Caco-2 (cell line): ENCODE data around the gene GSK3B. TPM values are rescaled to one million over a fixed set of nuclear protein-coding genes. Genes with fewer than 3 reads are reported as not detected.

ENCODE experiments used
- BruUV-seq: library from RNA; stranded (reverse); fragments of 400-500 nt; replicated peaks from 2 replicates; lab custom pipeline; 2021; lab: Mats Ljungman, UMichigan
- CTCF ChIA-PET: fragments of 300-600 bp; sonication (Branson Sonifier 250); formaldehyde crosslinking; loops from one replicate; lab custom pipeline; 2022; ENCODE audit warnings: antibody characterized with exemption; lab: Charles Lee
- POLR2A ChIA-PET: fragments of 300-600 bp; sonication (Branson Sonifier 250); formaldehyde crosslinking; loops from one replicate; lab custom pipeline; 2022; ENCODE audit warnings: antibody characterized with exemption; lab: Charles Lee
- DNase-seq, 2 experiments: peaks; one replicate each; pipeline versions ENCODE4 v3.0.0 to v3.0.0-alpha.2; 2020 to 2022
- H3K27me3 ChIP-seq: replicated peaks from 2 replicates; pipeline ENCODE4 v1.6.0; 2011; ENCODE audit warnings: low read length; ENCODE audit not compliant: control insufficient read depth, insufficient read depth
- H3K36me3 ChIP-seq: 2 replicates; pipeline ENCODE4 v1.5.1; 2011; ENCODE audit warnings: low read length; ENCODE audit not compliant: control insufficient read depth, insufficient read depth
- H3K4me1 ChIP-seq: fragments of 250-450 bp; sonication (Bioruptor Pico); 2 replicates; pipeline ENCODE4 v1.5.1; 2020; ENCODE audit warnings: mild to moderate bottlenecking
- H3K4me3 ChIP-seq: 2 replicates; pipeline ENCODE4 v1.5.1; 2011; ENCODE audit warnings: low read depth, mild to moderate bottlenecking, control low read depth, low read length
- H3K9me3 ChIP-seq: fragments of 250-450 bp; sonication (Bioruptor Pico); 2 replicates; pipeline ENCODE4 v1.5.1; 2020; ENCODE audit warnings: mild to moderate bottlenecking, moderate library complexity
- H3K27ac Mint-ChIP-seq: one replicate; pipeline ENCODE4 v1.8.0; 2022; ENCODE audit warnings: mixed read lengths; ENCODE audit not compliant: unreplicated experiment
- H3K27me3 Mint-ChIP-seq: one replicate; pipeline ENCODE4 v1.8.0; 2022; ENCODE audit warnings: mixed read lengths; ENCODE audit not compliant: insufficient read depth, unreplicated experiment
- H3K36me3 Mint-ChIP-seq: one replicate; pipeline ENCODE4 v1.8.0; 2022; ENCODE audit warnings: mild to moderate bottlenecking, mixed read lengths; ENCODE audit not compliant: insufficient read depth, unreplicated experiment
- H3K4me1 Mint-ChIP-seq: one replicate; pipeline ENCODE4 v1.8.0; 2022; ENCODE audit warnings: low read depth, mixed read lengths; ENCODE audit not compliant: unreplicated experiment
- H3K4me3 Mint-ChIP-seq: one replicate; pipeline ENCODE4 v1.8.0; 2022; ENCODE audit warnings: mild to moderate bottlenecking, moderate library complexity, mixed read lengths; ENCODE audit not compliant: unreplicated experiment
- H3K9me3 Mint-ChIP-seq: one replicate; pipeline ENCODE4 v1.8.0; 2022; ENCODE audit warnings: mixed read lengths; ENCODE audit not compliant: unreplicated experiment
- intact Hi-C: fragments of 100-400 bp; cut with micrococcal nuclease; formaldehyde crosslinking; loops from one replicate; pipeline ENCODE4 v1.10.0; 2022; ENCODE audit not compliant: unreplicated experiment
- total RNA-seq: library from RNA; stranded (reverse); gene quantifications from 2 replicates; pipeline ENCODE4 v1.2.3, GENCODE V29; 2022
- TF ChIP-seq, protein P1 (sequence below), 2 experiments: fragments of 200-600 bp in 1 of 2; IDR thresholded peaks; 1 replicate in 1 of 2; 2 replicates in 1 of 2; pipeline versions ENCODE4 v1.5.1 to v1.8.0; 2011 to 2022; ENCODE audit warnings: antibody characterized with exemption in 1 of 2, control low read depth in 1 of 2, inconsistent platforms in 1 of 2, low read depth in 1 of 2, low read length in 1 of 2, mild to moderate bottlenecking in 1 of 2, moderate library complexity in 1 of 2; ENCODE audit not compliant: insufficient read depth in 1 of 2, severe bottlenecking in 1 of 2, unreplicated experiment in 1 of 2

The GSK3B gene
- total RNA-seq, 1 experiment from 2014 or later = 55.2 TPM

DNA sequence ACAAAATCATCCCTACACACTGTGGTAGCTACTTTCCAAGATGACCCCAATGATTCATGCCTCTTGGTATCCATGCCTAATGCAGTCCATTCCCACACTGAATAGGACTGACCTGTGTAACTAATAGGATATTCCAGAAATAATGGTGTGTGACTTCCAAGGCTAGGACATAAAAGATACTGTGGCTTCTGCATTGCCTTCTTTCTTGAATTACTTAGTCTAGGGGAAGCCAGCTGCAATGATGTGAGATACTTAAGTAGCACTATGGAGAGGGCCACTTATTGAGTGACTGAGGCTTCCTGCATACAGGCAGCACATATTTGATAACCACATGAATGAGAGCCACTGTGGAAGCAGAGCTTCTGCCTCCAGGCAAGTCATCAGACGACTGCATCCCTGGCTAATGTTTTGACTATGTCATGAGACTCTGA lies 262.3 kb downstream of the GSK3B start:
- ChIA-PET POLR2A (no interaction called here), CTCF (interaction anchor here (1.5 kb wide), 1 partner anchor 52 kb away, joined by 3 read pairs; no protein-coding TSS in a partner anchor)
- peaks cover 15% of the 10 kb centered on the region for H3K36me3 Mint-ChIP-seq
- intact Hi-C loops = loop anchor here (5.0 kb wide), 1 partner anchor 350 kb away; no protein-coding TSS in a partner anchor
- no peak overlapping the region for H3K27ac Mint-ChIP-seq
- no peaks in the 10 kb centered on the region for H3K9me3 Mint-ChIP-seq
- Histone ChIP-seq H3K4me1 (peaks cover 18% of the 10 kb centered on the region; the same call in 1 of the 2 replicates), H3K4me3 (no peak overlapping the region), H3K9me3 (no peaks in the 10 kb centered on the region), H3K36me3 (no peaks in the 10 kb centered on the region), H3K27me3 (no peaks in the 10 kb centered on the region)
- no TSS peak for BruUV-seq
- H3K4me3 Mint-ChIP-seq = no peak overlapping the region
- no peaks in the 10 kb centered on the region for H3K27me3 Mint-ChIP-seq
- peak in 1 of 2 experiments; percentile 23 for DNase-seq
- peaks cover 21% of the 10 kb centered on the region for H3K4me1 Mint-ChIP-seq
- TF ChIP-seq, protein P1, sequence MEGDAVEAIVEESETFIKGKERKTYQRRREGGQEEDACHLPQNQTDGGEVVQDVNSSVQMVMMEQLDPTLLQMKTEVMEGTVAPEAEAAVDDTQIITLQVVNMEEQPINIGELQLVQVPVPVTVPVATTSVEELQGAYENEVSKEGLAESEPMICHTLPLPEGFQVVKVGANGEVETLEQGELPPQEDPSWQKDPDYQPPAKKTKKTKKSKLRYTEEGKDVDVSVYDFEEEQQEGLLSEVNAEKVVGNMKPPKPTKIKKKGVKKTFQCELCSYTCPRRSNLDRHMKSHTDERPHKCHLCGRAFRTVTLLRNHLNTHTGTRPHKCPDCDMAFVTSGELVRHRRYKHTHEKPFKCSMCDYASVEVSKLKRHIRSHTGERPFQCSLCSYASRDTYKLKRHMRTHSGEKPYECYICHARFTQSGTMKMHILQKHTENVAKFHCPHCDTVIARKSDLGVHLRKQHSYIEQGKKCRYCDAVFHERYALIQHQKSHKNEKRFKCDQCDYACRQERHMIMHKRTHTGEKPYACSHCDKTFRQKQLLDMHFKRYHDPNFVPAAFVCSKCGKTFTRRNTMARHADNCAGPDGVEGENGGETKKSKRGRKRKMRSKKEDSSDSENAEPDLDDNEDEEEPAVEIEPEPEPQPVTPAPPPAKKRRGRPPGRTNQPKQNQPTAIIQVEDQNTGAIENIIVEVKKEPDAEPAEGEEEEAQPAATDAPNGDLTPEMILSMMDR (IDR thresholded peaks at IDR 0.05; ENCODE audit: insufficient read depth in 1 of 2, low read depth in 1 of 2, low read length in 1 of 2, severe bottlenecking in 1 of 2, unreplicated experiment in 1 of 2) = no peak

DNA sequence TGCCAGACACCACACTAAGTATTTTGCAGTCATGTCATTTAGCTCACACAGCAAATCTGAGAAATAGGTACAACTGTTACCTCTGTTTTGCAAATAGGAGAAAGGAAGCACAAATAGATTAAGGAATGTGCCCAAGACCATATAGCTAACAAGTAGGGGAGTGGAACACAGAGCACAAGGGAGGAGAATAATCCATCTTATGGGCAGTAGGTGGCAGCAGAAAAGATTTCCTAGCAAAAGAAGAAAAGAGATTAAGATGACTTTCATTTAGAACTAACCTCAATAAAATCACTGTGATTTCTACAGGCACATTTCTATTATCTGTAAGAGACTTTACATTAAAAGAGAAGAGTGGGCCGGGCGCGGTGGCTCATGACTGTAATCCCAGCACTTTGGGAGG lies 263.2 kb downstream of the GSK3B start:
- no peaks in the 10 kb centered on the region for H3K9me3 Mint-ChIP-seq
- H3K4me1 Mint-ChIP-seq = peaks cover 26% of the 10 kb centered on the region
- no TSS peak for BruUV-seq
- DNase-seq = no peak
- intact Hi-C loops = loop anchor here (5.0 kb wide), 1 partner anchor 351 kb away; no protein-coding TSS in a partner anchor
- no peak overlapping the region for H3K4me3 Mint-ChIP-seq
- TF ChIP-seq, protein P1 (IDR thresholded peaks at IDR 0.05; ENCODE audit: insufficient read depth in 1 of 2, low read depth in 1 of 2, low read length in 1 of 2, severe bottlenecking in 1 of 2, unreplicated experiment in 1 of 2) = peak in 1 of 2 experiments; percentile 29
- ChIA-PET CTCF (interaction anchor here (1.5 kb wide), 1 partner anchor 53 kb away, joined by 3 read pairs; no protein-coding TSS in a partner anchor), POLR2A (no interaction called here)
- H3K27me3 Mint-ChIP-seq = no peaks in the 10 kb centered on the region
- H3K27ac Mint-ChIP-seq = no peak overlapping the region
- H3K4me3 ChIP-seq = no peak overlapping the region
- H3K36me3 ChIP-seq = no peaks in the 10 kb centered on the region
- peaks cover 17% of the 10 kb centered on the region for H3K36me3 Mint-ChIP-seq
- no peaks in the 10 kb centered on the region for H3K27me3 ChIP-seq
- H3K4me1 ChIP-seq = peaks cover 23% of the 10 kb centered on the region
- no peaks in the 10 kb centered on the region for H3K9me3 ChIP-seq

DNA sequence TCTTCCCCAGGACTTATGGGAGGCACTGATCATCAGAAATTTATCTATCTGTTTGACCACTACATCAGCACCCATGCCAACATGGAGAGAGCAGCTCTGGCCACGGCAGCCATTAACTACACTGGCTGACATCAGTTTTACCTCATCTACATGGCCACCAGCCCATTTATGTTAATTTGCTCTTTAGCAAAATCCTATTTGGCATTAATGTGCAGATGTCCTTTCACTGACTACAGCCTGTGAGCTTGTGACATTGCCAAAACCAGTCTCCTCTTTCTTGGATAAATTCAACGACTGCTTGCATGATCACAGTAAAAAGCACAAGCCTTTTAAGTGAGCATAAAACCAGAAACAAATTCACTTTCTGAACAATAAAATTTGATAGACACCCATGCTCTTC lies 264.8 kb downstream of the GSK3B start:
- Mint-ChIP-seq H3K27me3 (no peaks in the 10 kb centered on the region), H3K9me3 (no peaks in the 10 kb centered on the region), H3K27ac (no peak overlapping the region), H3K4me1 (peaks cover 32% of the 10 kb centered on the region), H3K36me3 (peaks cover 22% of the 10 kb centered on the region), H3K4me3 (no peak overlapping the region)
- intact Hi-C loops = no loop called here
- no peak for DNase-seq
- Histone ChIP-seq H3K9me3 (no peaks in the 10 kb centered on the region), H3K36me3 (no peaks in the 10 kb centered on the region), H3K27me3 (no peaks in the 10 kb centered on the region), H3K4me1 (peaks cover 26% of the 10 kb centered on the region), H3K4me3 (no peak overlapping the region)
- ChIA-PET CTCF (no interaction called here), POLR2A (no interaction called here)
- TF ChIP-seq, protein P1 (IDR thresholded peaks at IDR 0.05; ENCODE audit: insufficient read depth in 1 of 2, low read depth in 1 of 2, low read length in 1 of 2, severe bottlenecking in 1 of 2, unreplicated experiment in 1 of 2) = no peak
- no TSS peak for BruUV-seq
